K562 (cell line): ENCODE measurements around the gene MYL12B. TPM values are rescaled to one million over a fixed set of nuclear protein-coding genes. Genes with fewer than 3 reads are reported as not detected.

Experiments
- DDX20 ChIP-seq: fragments of 450-650 bp; IDR thresholded peaks from 2 replicates; pipeline ENCODE4 v1.6.1; 2016; ENCODE audit warnings: missing genetic modification characterization, low read depth, mild to moderate bottlenecking, missing compliant biosample characterization, moderate library complexity
- FOXA1 ChIP-seq: fragments of 450-650 bp; IDR thresholded peaks from 2 replicates; pipeline ENCODE4 v1.6.1; 2016; ENCODE audit warnings: mild to moderate bottlenecking, borderline replicate concordance
- KLF6 ChIP-seq: fragments of 250-450 bp; sonication (Bioruptor Pico); IDR thresholded peaks from 2 replicates; pipeline ENCODE4 v1.4.0; 2020; ENCODE audit warnings: mild to moderate bottlenecking, moderate library complexity, borderline replicate concordance
- LARP7 ChIP-seq: fragments of 450-650 bp; IDR thresholded peaks from 2 replicates; pipeline ENCODE4 v1.6.1; 2016
- NFXL1 ChIP-seq: fragments of 450-650 bp; formaldehyde crosslinking; IDR thresholded peaks from 2 replicates; pipeline ENCODE4 v1.4.0; 2021; ENCODE audit warnings: mild to moderate bottlenecking
- OTX1 ChIP-seq: fragments of 450-650 bp; formaldehyde crosslinking; IDR thresholded peaks from 2 replicates; pipeline ENCODE4 v1.4.0; 2022; ENCODE audit warnings: mild to moderate bottlenecking
- PHTF2 ChIP-seq: fragments of 250-450 bp; sonication (Bioruptor Pico); IDR thresholded peaks from 2 replicates; pipeline ENCODE4 v1.5.0; 2021; ENCODE audit warnings: mild to moderate bottlenecking
- POLR2A ChIP-seq: fragments of 450-650 bp; conservative IDR thresholded peaks from 2 replicates; pipeline ENCODE4 v1.6.1; 2016
- POLR2B ChIP-seq: fragments of 450-650 bp; IDR thresholded peaks from 2 replicates; pipeline ENCODE4 v1.6.1; 2018; ENCODE audit warnings: low read depth; ENCODE audit not compliant: partially characterized antibody
- POLR2G ChIP-seq: fragments of 200-400 bp; formaldehyde crosslinking; IDR thresholded peaks from 2 replicates; pipeline ENCODE4 v1.6.1; 2017; ENCODE audit warnings: low read depth, mild to moderate bottlenecking, antibody characterized with exemption, low read length, moderate library complexity
- PTTG1 ChIP-seq: fragments of 450-650 bp; IDR thresholded peaks from 2 replicates; pipeline ENCODE4 v1.6.1; 2016; ENCODE audit warnings: low read depth, mild to moderate bottlenecking, missing genetic modification characterization, missing compliant biosample characterization
- SMAD3 ChIP-seq: fragments of 450-650 bp; formaldehyde crosslinking; conservative IDR thresholded peaks from 2 replicates; pipeline ENCODE4 v1.4.0; 2020; ENCODE audit warnings: mild to moderate bottlenecking
- TGIF2 ChIP-seq: sonication (generic); formaldehyde crosslinking; IDR thresholded peaks from 2 replicates; pipeline ENCODE4 v1.8.1; 2022; ENCODE audit warnings: mild to moderate bottlenecking, missing genetic modification reagents, moderate library complexity
- THAP12 ChIP-seq: fragments of 250-450 bp; sonication (Bioruptor Pico); IDR thresholded peaks from 2 replicates; pipeline ENCODE4 v1.9.0; 2021; ENCODE audit warnings: mild to moderate bottlenecking, inconsistent platforms
- ZNF551 ChIP-seq: fragments of 250-450 bp; sonication (Bioruptor Pico); IDR thresholded peaks from 2 replicates; pipeline ENCODE4 v1.5.0; 2021; ENCODE audit warnings: mild to moderate bottlenecking, moderate library complexity
- polyA plus RNA-seq, 8 experiments: library from polyadenylated mRNA; depleted of rRNA in 4 of 8; stranded (reverse) in 5 of 8; unstranded in 3 of 8; fragments of >200 nt; fragmentation: Nextera tagmentation in 2 of 8; fragmentation: Illumina TruSeq in 1 of 8; extraction: Ambion mirVana in 2 of 8; extraction: Trizol in 1 of 8; gene quantifications; 2 replicates each; pipeline versions ENCODE4 v1.2.1 to v1.2.3, GENCODE V29; 2011 to 2014; ENCODE audit warnings: inconsistent platforms in 1 of 8, missing spikeins in 1 of 8
- total RNA-seq, 7 experiments: library from RNA; depleted of rRNA in 6 of 7; stranded (reverse); fragments of >200 nt in 6 of 7; fragmentation: Illumina TruSeq in 2 of 7; extraction: Trizol in 2 of 7; gene quantifications; 2 replicates each; pipeline versions ENCODE4 v1.2.1 to v1.2.3, GENCODE V29; 2011 to 2021; ENCODE audit warnings: low replicate concordance in 1 of 7
- TF ChIP-seq, protein P1 (sequence below): sonication (generic); formaldehyde crosslinking; IDR thresholded peaks from 2 replicates; pipeline ENCODE4 v1.8.0; 2023; ENCODE audit warnings: mild to moderate bottlenecking, missing genetic modification reagents
- TF ChIP-seq, protein P2 (sequence below): fragments of 450-650 bp; formaldehyde crosslinking; IDR thresholded peaks from 2 replicates; pipeline ENCODE4 v1.4.0; 2020; ENCODE audit warnings: mild to moderate bottlenecking, moderate library complexity
- TF ChIP-seq, protein P3 (sequence below): fragments of 250-450 bp; sonication (Bioruptor Pico); IDR thresholded peaks from 2 replicates; pipeline ENCODE4 v1.5.0; 2021; ENCODE audit warnings: mild to moderate bottlenecking, moderate library complexity

MYL12B gene
- total and polyA plus RNA-seq, 9 of the 15 experiments (the other 6 are each of a cell fraction or from before 2014, with no cell fraction given): 220 to 995 (median 463) TPM

DNA sequence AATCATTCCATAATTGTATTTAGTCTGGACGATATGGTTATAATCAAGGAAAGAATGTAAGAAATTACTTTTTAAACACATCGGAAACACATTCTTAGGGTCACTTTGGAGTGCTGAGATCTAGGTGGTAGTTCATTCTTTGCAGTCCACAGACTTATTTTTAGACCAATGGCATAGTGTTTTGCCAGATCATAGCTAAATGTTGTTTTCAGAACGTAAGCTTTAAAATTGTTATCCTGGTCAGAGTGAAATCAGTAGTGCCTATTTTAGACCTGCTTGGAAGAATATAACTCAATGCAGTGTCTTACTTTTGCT lies 10.0 kb upstream of the MYL12B start (continued):
- TF ChIP-seq THAP12 (no peak), POLR2B (peak; percentile 82), DDX20 (no peak), PHTF2 (CRISPR knock-in tag) (0 out of 2 replicates have a peak, but pooled peaks have one; percentile 32), POLR2G (peak; percentile 52; the same call in 1 of the 2 replicates), LARP7 (no peak), NFXL1 (CRISPR knock-in tag) (no peak), ZNF551 (CRISPR knock-in tag) (peak; percentile 15; the same call in 1 of the 2 replicates), TGIF2 (CRISPR knock-in tag) (no peak), SMAD3 (CRISPR knock-in tag) (peak; percentile 70; the same call in 1 of the 2 replicates), KLF6 (CRISPR knock-in tag) (no peak), PTTG1 (no peak), POLR2A (peak; percentile 57), OTX1 (CRISPR knock-in tag) (peak; percentile 74; the same call in 1 of the 2 replicates), FOXA1 (no peak)
- TF ChIP-seq, protein P1, sequence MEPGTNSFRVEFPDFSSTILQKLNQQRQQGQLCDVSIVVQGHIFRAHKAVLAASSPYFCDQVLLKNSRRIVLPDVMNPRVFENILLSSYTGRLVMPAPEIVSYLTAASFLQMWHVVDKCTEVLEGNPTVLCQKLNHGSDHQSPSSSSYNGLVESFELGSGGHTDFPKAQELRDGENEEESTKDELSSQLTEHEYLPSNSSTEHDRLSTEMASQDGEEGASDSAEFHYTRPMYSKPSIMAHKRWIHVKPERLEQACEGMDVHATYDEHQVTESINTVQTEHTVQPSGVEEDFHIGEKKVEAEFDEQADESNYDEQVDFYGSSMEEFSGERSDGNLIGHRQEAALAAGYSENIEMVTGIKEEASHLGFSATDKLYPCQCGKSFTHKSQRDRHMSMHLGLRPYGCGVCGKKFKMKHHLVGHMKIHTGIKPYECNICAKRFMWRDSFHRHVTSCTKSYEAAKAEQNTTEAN (CRISPR knock-in tag): no peak
- TF ChIP-seq, protein P2, sequence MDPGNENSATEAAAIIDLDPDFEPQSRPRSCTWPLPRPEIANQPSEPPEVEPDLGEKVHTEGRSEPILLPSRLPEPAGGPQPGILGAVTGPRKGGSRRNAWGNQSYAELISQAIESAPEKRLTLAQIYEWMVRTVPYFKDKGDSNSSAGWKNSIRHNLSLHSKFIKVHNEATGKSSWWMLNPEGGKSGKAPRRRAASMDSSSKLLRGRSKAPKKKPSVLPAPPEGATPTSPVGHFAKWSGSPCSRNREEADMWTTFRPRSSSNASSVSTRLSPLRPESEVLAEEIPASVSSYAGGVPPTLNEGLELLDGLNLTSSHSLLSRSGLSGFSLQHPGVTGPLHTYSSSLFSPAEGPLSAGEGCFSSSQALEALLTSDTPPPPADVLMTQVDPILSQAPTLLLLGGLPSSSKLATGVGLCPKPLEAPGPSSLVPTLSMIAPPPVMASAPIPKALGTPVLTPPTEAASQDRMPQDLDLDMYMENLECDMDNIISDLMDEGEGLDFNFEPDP: peak; percentile 47; the same call in 1 of the 2 replicates
- TF ChIP-seq, protein P3, sequence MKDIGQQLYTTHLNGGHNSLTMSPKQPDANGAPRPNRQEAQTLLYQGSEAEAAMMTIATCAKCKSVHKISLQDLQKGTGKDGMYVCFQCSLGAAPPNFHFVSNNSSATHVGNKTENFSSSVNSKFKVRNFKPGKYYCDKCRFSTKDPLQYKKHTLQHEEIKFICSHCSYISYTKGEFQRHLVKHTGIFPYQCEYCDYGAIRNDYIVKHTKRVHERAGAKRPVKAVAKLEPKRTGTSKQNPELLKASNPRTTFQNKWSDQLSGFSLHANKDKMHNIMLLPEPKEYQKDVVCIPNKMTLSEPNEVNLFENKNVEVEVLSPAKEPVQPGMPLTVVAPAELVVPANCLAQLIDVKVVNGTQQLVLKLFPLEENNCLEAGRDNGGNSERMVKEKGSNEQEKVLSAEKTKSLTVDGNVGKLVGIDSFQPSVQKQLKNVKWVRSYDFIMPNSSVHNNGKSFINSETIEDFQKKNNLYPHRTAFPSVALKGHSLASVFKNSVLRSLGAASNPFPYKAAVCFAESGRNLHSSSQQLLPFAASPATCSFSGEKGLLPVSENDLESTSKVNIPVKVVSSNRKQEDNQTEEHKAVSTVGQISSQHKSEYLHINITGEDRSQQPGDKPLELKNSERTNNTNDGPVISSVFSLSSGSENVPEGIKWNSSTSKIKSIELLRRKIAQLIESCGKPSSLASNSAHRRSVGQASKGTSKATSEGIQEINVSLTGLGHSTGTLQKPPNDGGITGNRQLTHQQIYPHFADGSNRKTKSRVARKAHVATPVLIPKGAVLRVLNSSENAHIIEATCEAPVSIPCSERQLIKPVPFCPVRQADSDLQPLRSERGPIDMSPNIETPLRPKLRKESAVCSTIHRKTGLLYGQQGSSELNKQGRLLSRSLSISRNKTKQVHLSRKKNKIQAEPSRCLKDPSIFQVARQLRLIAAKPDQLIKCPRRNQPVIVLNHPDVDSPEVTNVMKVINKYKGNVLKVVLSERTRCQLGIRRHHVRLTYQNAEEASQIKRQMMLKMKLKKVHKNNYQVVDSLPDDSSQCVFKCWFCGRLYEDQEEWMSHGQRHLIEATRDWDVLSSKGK: no peak
